HL-60/S4 (cell line): Measurements from ENCODE around the gene KIF21B.

Source experiments
- in situ Hi-C: fragments of 300-500 bp; cut with MboI; formaldehyde crosslinking; loops from 2 replicates; pipeline ENCODE4 v1.14.3; 2022; ENCODE audit warnings: low sequenced_read_pairs

Gene KIF21B

DNA sequence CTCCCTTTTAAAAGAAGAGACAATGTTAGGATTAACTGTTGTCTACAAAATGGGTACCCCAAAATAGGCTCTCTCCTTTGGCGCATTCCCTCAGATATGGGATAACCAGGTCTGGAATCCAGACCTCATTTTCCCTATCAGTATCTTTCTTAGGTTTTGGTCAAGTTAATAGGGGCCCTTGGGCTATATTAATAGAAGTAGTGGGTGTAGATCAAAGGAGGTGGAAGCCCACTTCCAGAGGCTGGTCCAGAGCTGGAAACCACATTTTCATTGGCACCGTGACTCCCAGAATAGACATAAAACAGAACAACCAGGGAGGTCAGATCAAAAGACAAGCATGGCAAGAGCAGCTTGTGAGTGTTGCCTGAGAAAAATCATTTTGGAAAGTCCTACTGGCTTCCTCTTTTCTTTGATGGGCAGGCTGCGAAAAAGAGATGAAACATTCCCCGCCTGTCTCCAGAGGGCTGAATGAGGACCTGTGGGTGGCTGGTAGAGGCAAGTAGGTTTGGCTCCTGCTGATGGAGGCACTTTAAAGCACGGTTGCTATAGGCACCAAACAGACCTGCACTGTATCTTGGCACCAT, 25.8 kb upstream of the KIF21B start:
- in situ Hi-C loops, result loop anchor here (10.0 kb wide), 1 partner anchor 425 kb away; the partner anchor contains the start of gene KIF14

DNA sequence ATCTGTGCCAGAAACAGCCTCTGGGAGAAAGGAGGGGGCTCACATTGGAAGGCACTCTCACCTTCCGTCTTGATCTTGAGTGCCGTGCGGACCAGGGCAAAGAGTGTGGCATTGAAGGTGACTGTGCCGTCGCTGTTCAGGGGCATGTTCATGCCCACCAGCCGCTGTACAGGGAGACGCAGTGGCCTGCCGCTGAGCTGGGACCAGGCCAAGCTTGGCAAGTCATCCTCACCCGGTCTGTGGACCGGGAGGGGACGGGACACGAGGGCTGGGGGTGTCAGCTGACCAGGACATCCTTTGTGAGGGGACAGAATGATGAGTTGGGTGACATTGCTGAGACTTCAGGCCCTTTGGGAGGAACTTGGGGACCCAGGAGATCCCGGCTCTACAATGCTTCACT, 25.0 kb upstream of the KIF21B start:
- in situ Hi-C loops, result loop anchor here (10.0 kb wide), 1 partner anchor 424 kb away; the partner anchor contains the start of gene KIF14

DNA sequence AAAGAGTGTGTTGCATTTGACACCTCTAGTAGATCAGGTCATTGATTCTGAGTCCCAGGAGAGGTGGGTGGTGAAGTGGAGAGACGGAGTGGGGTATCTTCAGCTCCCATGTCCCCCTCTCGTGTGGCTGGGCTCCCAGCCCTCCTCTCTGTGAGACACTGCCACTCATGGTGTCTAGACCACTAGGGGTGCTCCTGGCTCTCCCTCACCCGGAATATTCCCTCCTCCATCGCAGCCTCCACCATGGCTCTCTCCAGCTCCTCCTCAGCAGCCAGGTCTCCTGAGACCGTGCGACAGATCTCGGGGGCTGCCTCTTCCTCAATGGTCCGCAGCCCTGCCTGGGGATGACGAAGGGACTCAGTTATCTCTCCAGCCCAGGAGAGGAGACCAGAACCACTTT, 20.6 kb upstream of the KIF21B start:
- in situ Hi-C loops, result loop anchor here (5.0 to 10.0 kb wide), 2 partner anchors 67 to 419 kb away; partner anchors contain the start of gene KIF14

DNA sequence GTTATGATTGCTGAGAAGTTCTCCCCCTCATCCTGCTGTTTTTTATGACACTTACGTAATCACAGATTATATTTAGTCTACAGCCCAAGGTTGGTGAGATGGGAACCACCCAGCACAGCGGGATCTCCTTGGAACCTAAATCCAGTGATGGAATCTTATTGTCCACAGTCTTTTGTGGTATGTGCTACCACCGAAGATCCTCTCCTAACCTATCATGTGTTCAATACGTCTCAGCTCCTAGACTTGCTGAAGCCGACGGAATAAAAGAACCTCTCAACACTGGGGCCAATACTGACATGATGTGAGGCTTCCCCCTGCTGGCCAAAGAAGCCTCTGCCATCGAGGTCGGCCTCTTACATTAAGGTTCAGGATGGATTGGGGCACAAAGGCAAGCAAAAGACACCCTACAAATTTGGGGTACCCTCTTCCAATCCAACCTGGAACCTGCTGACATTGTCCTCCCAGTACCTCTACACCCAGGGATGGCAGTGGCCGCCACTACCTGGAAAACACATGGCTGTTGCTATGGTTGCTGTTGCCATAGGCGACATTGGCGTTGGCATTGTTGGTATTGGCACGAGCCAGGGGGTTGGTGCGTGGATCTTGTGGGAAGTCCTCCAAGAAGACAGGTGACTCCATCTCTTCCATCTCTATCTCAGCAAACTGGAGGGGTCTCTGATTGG, 19.4 kb upstream of the KIF21B start:
- in situ Hi-C loops, result loop anchor here (5.0 to 10.0 kb wide), 2 partner anchors 66 to 418 kb away; partner anchors contain the start of gene KIF14

DNA sequence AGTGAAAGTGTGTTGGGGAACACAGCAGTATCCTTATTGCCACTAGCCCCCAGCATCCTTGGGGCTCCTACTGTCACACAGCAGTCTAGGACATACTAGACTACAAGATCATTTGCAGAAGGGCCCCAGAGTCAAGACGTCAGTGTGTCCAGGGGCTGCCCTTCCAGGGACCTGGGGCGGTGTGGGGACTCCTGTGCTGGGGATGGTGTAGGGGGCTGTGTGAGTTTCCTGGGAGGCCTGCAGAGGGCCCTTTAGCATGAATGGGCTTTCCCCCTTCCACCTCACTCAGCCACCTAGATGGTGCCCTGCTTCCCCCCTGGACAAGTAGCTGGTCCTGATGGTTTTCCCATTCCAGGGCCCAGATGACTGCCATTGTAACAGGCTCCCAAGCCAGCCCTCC, 17.5 kb upstream of the KIF21B start:
- in situ Hi-C loops, result loop anchor here (5.0 to 10.0 kb wide), 2 partner anchors 64 to 416 kb away; partner anchors contain the start of gene KIF14

DNA sequence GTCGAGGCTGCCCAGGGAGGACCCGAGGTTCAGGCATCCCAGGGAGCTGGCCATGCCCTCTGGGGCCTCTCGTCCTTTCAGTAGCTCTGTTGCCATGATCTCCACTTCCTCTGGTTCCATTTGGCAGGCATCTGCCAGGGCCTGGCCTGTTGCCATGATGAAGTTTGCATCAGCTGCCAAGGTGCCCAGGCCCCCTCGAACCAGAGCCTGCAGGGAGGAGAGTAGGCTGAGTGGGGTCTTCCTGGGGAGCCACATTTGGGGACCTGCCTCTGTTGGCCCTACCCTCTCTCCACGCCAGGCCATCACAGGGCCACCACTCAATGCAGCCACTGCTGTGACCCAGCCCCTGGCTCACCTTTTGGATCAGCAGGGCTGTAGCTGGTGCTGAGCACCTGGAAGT, 16.4 kb upstream of the KIF21B start:
- in situ Hi-C loops, result loop anchor here (5.0 to 10.0 kb wide), 2 partner anchors 63 to 415 kb away; partner anchors contain the start of gene KIF14

DNA sequence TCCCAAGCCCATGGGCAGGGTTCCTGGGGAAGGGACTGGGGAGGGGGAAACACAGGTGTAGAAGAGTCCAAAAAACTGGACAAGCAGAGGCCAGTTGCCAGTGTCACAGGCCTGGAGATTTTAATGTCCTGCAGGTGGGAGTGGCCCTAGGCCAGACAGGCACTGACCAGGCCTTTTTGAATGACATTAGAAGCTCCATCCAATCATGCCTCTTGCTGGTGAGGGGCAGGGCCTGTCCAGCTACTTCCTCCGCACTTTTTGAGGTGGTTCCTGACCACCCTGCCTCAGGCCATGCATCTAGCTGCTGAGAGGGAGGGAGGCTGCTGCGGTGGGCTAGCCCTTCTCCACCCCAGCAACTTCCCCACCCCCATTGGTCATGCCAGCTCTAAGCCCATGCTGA, 15.9 kb upstream of the KIF21B start:
- in situ Hi-C loops, result no loop called here

DNA sequence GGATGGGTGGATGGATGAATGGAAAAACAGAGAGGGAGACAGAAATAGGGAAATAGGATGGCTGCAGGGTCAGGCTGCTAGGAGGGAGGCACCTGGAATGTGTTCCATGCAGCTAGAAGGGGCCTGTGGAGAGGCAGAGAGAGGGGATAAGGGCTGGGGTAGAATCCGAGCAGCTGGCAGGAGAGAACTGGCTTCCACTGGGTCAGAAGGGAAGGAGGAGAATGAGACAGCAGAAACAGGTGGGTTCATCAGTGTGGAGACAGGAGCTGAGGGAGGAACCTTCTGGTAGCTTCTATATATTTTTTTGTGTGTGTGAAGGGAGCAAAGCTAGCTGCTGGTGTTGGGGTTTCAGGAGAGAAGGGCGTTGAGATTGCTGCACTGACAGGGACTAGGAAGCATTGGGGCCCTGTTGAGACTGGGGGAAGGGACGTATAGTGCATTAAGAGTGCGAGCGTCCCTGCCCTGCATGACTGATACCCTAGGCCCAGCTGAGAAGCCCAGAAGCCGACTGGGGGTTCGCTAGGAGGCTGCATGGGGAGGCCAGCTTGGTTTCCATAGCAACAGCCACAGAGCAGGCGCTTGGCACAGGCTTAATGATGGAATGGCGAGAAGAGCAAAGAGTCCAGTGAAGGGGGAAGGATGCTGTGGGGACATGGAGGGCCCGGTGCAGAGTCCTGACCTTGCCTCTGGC, 14.8 kb upstream of the KIF21B start:
- in situ Hi-C loops, result no loop called here

DNA sequence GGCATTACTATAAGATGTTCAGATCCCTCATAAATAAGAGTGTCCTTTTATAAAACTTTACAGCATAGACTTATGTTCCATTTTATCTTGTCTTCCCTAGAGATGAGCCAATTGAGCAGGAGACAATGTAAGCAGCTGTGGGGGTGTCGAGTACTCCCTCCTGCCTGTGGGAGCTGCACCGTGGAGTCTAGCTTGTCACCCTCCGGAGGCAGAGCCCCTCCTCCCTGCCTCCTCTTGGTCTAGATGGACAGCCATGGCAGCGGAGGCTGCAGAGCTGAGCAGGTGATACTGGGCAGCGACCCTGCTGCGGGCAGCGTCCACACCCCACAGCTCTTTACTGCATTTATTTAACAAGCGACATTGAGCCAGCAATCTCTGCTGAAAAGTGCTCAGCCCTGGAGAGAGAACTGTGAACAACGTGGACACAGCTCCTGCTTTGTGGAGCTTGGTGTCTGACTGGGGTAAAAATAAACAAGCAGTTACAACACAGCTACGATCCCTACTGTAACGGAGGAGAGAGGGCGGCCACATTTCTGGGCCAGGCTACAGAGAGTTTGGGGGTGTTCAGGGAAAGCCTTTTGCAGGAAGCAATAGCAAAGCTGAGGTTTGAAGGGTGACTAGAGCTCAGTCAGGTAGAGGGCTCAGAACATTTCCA, 12.8 kb upstream of the KIF21B start:
- in situ Hi-C loops, result no loop called here

DNA sequence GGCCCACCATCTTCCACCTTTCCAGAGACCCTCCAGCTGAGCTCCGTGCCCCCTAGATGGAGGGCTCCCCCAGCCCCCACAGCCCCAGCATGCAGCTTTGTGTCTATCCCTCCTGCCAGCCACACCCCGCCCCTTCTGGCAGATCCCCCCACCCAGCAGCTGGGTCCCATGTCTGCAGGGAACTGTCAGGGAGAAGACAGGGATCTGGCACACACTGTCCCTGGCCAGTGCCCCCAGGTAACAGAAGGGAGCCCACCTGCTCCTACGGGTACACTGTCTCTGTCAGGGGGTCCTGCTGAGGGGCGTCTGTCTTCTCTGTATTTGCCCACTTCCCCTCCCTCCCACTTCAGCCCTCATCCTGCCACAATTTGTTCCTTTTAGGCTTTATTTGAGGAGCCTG, 11.2 kb upstream of the KIF21B start:
- in situ Hi-C loops, result no loop called here

DNA sequence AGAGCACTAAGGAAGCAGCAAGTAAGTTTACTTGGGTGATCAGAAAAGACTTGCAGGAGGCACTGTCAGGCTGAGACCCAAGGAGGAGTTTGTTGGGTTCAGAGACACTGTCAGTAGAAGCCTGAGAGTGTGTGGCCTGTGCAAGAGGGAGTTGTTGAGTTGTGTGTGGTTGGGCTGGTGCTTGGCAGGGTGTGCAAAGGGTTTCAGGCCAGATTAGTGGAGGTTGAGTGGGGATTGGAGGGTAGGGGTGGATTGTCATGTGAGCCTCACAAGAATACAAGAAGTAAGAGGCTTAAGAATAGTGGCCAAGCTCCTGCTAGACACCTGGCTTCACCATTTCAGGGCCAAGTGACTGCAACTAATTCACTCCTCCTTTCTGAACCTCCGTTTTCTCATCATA, 8.9 kb upstream of the KIF21B start:
- in situ Hi-C loops, result no loop called here

DNA sequence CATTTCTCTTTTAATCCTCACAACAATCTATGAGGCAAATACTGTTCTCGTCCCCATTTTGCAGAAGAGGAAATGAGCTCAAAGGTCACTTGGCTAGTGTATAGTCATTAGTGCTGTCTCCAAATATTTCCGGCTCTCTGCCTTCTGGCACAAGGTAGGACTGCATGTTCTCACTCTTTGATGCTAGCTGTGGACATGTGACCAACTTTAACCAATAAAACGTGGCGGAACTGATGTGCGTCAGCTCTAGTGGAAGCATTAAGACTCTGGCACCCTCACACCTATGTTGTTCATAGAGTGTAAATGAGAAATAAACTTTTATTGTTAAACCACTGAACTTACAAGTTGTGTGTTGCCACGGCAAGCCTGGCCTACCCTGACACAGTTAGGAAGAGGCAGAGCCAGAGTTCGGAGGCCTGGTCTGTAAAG, 5.0 kb upstream of the KIF21B start:
- in situ Hi-C loops, result no loop called here

DNA sequence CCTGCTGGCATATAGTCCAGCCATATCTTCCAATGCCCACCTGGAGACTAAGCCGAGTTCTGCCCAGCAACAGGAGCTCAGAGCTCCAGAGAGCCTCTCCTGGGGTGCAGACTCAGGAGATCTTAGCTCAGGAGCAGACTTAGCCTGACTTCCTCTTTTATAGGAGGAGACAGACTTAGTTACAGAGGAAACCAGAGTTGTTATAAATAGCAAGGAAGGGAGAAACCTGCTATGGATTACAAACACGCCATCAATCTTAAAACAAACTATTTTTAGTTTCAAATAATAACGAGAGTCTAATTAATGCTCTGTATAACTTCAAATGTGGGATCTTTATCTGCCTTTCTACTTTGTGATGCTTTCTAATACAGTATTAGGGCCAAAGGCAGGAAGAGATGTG, 3.3 kb upstream of the KIF21B start:
- in situ Hi-C loops, result no loop called here

DNA sequence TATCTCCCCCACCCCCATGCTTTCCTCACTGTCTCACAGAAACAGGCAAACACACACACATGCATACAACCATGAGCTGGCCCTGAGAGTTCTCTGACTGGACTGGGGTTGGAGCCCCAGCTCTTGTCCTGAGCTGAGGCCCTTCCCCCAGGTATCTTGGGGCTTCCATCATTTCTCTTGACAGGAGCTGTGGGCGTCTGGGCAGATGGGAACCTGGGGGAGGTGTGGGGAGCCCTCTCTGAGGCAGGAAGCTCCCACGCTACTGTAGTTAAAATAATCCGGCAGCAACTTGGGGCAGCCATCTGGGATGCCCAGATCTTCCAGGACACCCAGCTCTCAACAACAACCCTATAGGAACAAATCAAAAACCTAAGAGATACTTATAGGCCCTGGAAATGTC, 2.7 kb upstream of the KIF21B start:
- in situ Hi-C loops, result no loop called here

DNA sequence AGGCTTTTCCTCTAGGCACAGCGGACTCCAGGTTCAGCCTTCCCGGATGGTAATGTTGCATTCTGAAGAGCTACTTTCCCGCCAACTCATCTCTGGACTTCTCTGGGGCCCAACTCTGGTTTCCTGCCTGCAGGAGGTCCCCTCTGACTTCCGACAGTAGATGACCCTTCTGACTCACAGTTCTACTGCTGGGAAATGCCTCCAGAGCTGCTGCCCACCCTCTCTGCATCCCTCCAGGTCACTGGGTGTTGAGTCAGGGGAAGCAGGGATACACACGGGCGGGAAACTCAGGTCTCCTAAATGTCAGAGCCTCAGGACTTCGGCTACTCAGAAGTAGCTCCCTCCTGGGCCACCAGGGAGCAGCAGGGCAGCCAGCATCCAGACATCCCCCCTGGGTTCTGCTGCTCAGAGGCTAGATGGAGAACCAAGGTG, 2.1 kb upstream of the KIF21B start:
- in situ Hi-C loops, result no loop called here

DNA sequence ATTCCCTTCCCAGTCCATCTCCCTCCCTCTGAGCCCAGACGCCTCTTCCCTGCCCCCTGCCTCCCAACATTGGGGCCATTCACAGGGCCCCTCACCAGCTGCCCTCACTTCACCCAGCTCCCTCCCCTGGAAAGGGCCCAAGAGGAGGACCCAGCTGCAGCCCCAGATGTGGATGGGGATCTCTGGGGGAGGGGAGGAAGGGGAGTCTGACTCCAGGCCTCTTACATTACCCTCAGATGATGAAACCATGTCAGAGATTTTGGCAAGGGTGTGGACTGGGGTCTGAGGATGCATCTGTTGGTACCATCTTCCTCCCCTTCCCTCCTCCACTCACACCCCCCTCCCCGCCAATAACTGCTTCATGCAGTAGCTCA, 1.1 kb upstream of the KIF21B start:
- in situ Hi-C loops, result no loop called here

DNA sequence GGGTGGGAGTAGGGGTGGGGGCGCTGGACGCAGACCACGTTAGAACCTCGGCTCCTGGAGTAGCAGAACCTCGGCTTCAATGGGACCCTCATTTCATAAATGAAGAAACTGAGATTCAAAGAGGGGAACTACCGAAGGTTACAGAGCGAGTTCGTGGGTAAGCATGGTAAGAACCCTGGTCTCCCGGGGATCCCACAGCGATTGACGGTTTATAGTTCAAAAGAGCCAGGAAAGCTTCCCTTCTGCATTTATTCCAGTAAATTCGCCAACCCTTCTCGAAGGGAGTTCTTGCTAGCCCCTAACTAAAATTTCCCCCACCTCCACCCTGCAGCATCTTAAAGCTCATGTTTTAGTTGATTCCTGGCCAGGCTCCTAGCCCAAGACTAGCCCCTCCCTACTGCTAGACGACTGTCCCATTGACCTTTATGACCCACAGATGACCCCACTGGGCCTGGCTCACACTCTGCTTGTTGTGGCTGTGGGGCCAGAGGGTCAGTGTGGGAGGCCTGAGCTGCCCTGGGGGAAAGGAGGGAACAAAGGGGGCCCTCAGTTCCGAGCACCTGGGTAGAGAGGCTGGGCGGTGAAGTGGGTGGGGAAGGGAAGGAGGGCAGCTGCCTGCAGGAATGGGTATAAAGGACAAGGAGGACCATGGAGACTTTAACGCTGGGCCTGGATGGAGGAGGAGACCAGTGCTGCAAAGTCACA, 558 bp upstream of the KIF21B start:
- in situ Hi-C loops, result no loop called here

DNA sequence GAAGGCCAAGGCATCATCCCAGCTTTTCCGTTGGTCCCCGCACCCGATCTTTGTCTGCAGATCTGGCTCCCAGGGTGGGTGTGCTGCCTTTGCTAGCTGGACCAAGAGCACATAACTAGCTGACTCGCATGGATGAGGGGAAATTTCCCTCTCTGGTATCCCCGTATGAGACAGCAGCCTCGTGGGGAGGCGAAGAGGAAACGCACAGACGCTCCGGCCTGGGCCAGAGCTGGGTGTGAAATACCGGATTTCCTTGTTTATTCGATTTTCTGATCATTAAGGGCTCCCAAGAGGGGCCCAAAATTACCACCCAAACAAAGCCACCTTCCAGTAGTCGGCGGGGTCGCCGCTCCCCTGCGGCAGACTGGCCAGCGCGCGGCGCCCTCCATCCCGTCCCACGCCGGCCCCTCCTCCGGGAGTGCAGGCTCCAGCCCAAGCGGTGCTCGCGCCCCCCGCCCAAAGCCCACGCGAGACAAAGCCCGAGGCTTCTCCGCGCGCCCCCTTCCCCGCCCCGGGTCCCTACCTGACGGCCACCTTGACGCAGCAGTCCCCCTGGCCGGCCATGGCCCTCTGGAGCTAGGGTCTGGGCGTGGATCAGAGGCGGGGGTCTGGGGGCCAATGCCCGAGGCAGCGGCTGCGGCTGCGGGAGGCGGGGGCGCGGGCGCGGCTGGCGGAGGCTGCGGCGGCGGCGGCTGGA, 546 bp downstream of the KIF21B start:
- in situ Hi-C loops, result no loop called here

DNA sequence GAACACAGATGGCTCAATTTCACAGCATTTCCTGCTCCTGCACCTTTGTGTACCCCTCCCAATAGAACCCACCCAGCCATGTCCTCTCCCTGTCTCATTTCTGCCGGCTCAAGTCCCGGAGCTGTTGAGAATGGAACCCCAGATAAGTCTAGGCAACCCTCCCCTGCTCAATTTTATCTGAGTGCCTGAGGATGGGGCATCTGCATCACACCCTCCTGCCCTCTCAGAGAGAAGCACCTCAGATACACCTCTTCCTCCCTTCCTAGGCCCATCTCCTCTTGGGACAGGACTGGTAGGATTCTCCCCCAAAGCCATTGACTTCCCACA, 1.1 kb downstream of the KIF21B start:
- in situ Hi-C loops, result no loop called here
